ENCODE data around the gene DNAJC18.
A peak's percentile ranks its signal among the peaks of the same experiment; 100 is the strongest.

The DNAJC18 gene

DNA sequence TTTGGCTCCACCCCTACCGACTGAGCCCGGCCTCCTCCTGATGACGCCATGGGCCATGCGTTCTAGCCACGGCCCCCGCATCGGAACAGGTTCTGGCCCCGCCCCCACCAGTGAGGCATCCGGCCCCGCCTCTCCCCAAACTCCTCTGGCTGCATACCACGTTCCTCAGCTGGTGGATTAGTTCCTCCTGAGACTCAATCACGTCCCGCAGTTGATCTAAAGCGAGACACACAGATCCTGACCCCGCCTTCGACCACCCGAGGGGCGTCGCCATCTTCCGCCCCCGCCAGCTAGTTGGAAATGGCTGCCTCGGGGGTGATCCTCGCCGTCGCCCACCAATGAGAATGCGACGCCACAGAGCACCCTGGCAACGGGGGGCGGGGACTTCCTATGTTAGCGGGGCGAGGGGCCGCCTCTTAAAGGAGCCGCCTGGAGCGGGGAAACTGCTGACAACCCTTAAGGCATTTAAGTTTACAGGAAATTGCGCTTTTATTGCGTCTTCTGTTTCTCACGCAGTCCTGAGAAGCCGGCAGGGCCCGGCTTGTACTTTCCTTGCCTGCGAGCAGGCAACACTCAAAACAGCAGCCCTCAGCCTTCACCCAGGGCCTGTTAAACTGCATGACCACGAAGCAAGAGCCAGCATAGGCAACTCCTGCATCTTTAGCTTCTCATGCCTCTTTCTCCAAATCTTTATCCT is 35.4 kb downstream of the DNAJC18 start, which contains the start of gene SPATA24:
Gene SPATA24, minus strand, starts transcription at position 303 of the 697 bp plus-strand sequence. Its CDS starts 29 bp downstream, at position 274.
- DNase-seq (ENCODE audit: extremely low read depth, low read depth): peak; percentile 93
- no peak for TF ChIP-seq CTCF (IDR thresholded peaks at IDR 0.05; ENCODE audit: low read depth, low read length)

- no peak for DNase-seq (ENCODE audit: extremely low read depth, low read depth)
- no peak for TF ChIP-seq CTCF (IDR thresholded peaks at IDR 0.05; ENCODE audit: low read depth, low read length)
Observed at GRCh38 chr5:139403418-139403786, 35.9 kb downstream of the DNAJC18 start.

- no peak for DNase-seq (ENCODE audit: extremely low read depth, low read depth)
- TF ChIP-seq CTCF (IDR thresholded peaks at IDR 0.05; ENCODE audit: low read depth, low read length): peak; percentile 28
Observed at GRCh38 chr5:139402561-139403158, 36.7 kb downstream of the DNAJC18 start.

DNA sequence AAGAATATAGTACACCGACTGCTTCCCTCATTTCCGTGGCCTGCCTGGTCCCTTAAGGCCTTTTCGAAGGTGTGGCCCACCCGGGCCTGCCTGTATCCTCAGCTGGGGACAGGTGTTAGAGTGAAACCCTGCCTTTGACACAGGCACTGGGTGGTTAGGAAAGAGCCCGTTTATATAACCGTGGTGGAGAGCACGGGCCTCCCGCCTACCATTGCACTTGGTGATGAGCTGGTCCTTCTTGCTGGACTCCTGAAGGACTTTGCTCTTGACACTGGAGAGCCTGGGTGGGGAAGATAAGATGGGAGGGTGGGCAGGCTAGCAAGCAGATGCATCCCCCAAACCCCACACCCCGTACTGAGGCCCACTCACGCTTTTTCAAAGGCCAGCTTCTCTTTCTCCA is 37.8 kb downstream of the DNAJC18 start:
- DNase-seq (ENCODE audit: extremely low read depth, low read depth): no peak
- TF ChIP-seq CTCF (IDR thresholded peaks at IDR 0.05; ENCODE audit: low read depth, low read length): no peak

DNA sequence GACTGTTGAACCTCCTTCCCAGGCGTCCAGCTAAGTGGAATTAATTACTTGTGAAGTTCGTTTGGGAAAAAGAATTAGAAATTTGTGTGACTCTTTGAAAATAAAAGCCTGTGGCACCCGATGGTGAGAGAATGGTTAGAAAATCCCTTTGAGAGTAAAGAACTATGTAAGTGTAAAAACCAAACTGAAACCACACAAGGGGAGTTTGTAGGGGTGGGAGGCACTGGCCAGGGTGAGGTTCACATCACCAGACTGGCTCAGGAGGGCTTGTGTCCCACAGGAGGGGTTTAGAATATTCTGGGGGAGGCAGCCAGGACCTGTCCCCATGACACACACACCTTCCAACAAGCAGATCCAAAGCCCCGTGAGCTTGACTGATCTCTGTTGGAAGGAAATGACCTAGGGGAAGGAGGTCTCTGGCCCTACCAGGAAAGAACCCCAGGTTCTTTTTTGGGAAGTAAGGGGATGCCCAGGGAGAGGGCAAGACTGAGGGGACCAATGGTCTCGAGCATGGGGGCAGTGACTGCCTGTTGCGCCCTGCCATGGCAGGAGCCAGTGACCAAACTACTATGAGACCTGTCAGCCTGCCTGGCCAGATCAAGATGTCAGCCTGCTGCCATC is 39.7 kb downstream of the DNAJC18 start:
- TF ChIP-seq CTCF (IDR thresholded peaks at IDR 0.05; ENCODE audit: low read depth, low read length): no peak
- DNase-seq (ENCODE audit: extremely low read depth, low read depth): no peak

DNA sequence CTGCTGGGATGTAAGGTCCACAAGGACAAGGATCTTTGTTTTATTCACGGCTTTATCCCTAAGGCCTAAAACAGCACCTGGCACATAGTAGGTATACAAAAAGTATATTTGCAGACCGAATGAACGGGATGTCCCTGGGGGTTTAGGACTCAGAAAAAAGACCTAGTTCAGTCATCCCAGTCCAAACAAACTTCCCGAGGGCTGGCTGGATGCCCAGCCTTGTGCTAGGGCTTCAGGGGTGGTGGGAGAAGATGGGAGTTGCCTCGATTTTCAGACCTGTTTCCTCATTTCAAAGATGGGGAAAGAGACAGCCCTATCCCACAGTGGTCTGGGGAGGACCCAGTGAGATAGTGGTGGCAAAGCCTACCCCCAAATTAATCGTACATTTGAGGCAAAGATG is 41.4 kb downstream of the DNAJC18 start:
- TF ChIP-seq CTCF (IDR thresholded peaks at IDR 0.05; ENCODE audit: low read depth, low read length): no peak
- no peak for DNase-seq (ENCODE audit: extremely low read depth, low read depth)

GRCh38 chr5:139396691-139397090 is 42.6 kb downstream of the DNAJC18 start:
- DNase-seq (ENCODE audit: extremely low read depth, low read depth): no peak
- no peak for TF ChIP-seq CTCF (IDR thresholded peaks at IDR 0.05; ENCODE audit: low read depth, low read length)
